Measurements from ENCODE around the gene TJP1.

DNA sequence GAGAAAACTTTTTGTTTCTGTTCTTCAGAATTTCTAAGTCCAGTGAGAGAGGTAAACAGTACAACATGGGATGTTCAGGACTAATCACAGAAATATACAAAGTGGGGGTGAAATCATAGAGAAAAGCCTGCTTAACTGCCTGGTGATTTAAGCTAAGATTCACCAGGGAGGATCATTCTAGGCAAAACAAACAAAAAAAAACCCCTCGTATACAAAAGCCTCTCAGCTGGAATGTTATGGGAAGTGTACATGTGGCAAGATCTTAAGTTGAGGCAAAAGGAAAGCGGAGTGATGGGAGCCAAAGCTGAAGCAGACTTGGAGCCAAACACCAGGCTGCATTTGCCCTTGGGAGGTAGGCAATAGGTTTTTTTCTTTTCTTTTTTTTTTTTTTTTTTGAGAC, 40.0 kb upstream of the TJP1 start:
- no peak for TF ChIP-seq CTCF (IDR thresholded peaks at IDR 0.05; ENCODE audit: control extremely low read depth in 1 of 3, insufficient read depth in 1 of 3, low read depth in 1 of 3, low read length in 3 of 3)
- no peak for TF ChIP-seq GABPA (IDR thresholded peaks at IDR 0.05; ENCODE audit: borderline replicate concordance, insufficient read depth, low read length)
- TF ChIP-seq EZH2 (IDR thresholded peaks at IDR 0.05; ENCODE audit: low read depth, low read length, severe bottlenecking), result no peak
- TF ChIP-seq POLR2A (IDR thresholded peaks at IDR 0.05; ENCODE audit: control extremely low read depth in 1 of 2, low read depth in 2 of 2, low read length in 2 of 2), result no peak
- TF ChIP-seq BRCA1 (IDR thresholded peaks at IDR 0.05; ENCODE audit: low read depth, low read length), result no peak
